ENCODE results near the gene MUTYH.
"Not testable (repeated sequence)": the region's sequence is repeated elsewhere in the genome, so short reads cannot be mapped to it uniquely, and the experiment has no call there.

MUTYH gene

GRCh38 chr1:45339789-45340558, at the start of gene MUTYH, which contains the start of gene TOE1:
TSS of gene MUTYH (minus strand) at chr1:45340440. CDS start at chr1:45334505, 5,935 bp downstream.
TSS of gene TOE1 (plus strand) at chr1:45340170. CDS start at chr1:45340253, 83 bp downstream.
- peak; percentile 97 for DNase-seq (ENCODE audit: low spot score)

- DNase-seq (ENCODE audit: low spot score) = no peak
Observed at GRCh38 chr1:45386219-45386618, 46.0 kb upstream of the MUTYH start.

GRCh38 chr1:45385302-45385701, 45.1 kb upstream of the MUTYH start:
- no peak for DNase-seq (ENCODE audit: low spot score)

GRCh38 chr1:45384213-45384612, 44.0 kb upstream of the MUTYH start:
- not testable (repeated sequence) for DNase-seq (ENCODE audit: low spot score)

GRCh38 chr1:45383191-45383590, 43.0 kb upstream of the MUTYH start:
- DNase-seq (ENCODE audit: low spot score) = no peak

GRCh38 chr1:45381243-45381642, 41.0 kb upstream of the MUTYH start:
- DNase-seq (ENCODE audit: low spot score) = no peak

GRCh38 chr1:45380730-45381129, 40.5 kb upstream of the MUTYH start:
- DNase-seq (ENCODE audit: low spot score) = no peak

- DNase-seq (ENCODE audit: low spot score) = no peak
Observed at GRCh38 chr1:45380125-45380524, 39.9 kb upstream of the MUTYH start.

GRCh38 chr1:45379524-45379923, 39.3 kb upstream of the MUTYH start:
- no peak for DNase-seq (ENCODE audit: low spot score)

GRCh38 chr1:45378184-45378583, 37.9 kb upstream of the MUTYH start:
- DNase-seq (ENCODE audit: low spot score) = no peak

GRCh38 chr1:45375104-45376090, 35.2 kb upstream of the MUTYH start:
- peak; percentile 7 for DNase-seq (ENCODE audit: low spot score)

GRCh38 chr1:45373573-45373972, 33.3 kb upstream of the MUTYH start:
- DNase-seq (ENCODE audit: low spot score) = no peak

GRCh38 chr1:45370575-45370974, 30.3 kb upstream of the MUTYH start:
- no peak for DNase-seq (ENCODE audit: low spot score)

- DNase-seq (ENCODE audit: low spot score) = no peak
Observed at GRCh38 chr1:45365051-45365450, 24.8 kb upstream of the MUTYH start.

- no peak for DNase-seq (ENCODE audit: low spot score)
Observed at GRCh38 chr1:45364294-45364693, 24.1 kb upstream of the MUTYH start.

GRCh38 chr1:45360981-45361380, 20.7 kb upstream of the MUTYH start:
- peak; percentile 54 for DNase-seq (ENCODE audit: low spot score)

GRCh38 chr1:45359882-45360513, 19.8 kb upstream of the MUTYH start:
- DNase-seq (ENCODE audit: low spot score) = peak; percentile 75

GRCh38 chr1:45356186-45356585, 15.9 kb upstream of the MUTYH start:
- DNase-seq (ENCODE audit: low spot score) = no peak

GRCh38 chr1:45355683-45356082, 15.4 kb upstream of the MUTYH start:
- DNase-seq (ENCODE audit: low spot score) = no peak

GRCh38 chr1:45354838-45355237, 14.6 kb upstream of the MUTYH start:
- DNase-seq (ENCODE audit: low spot score) = no peak

GRCh38 chr1:45353685-45354084, 13.4 kb upstream of the MUTYH start:
- no peak for DNase-seq (ENCODE audit: low spot score)

GRCh38 chr1:45351508-45351907, 11.3 kb upstream of the MUTYH start:
- no peak for DNase-seq (ENCODE audit: low spot score)

Data from GM03348 (cell line).